HG03135 (cell line): ENCODE data around the gene NEK11.

ENCODE experiments used
- ATAC-seq: cut with Tn5 transposase; IDR thresholded peaks from one replicate; pipeline ENCODE4 v1.9.1; 2021; ENCODE audit warnings: mild to moderate bottlenecking, moderate library complexity; ENCODE audit not compliant: unreplicated experiment

NEK11 gene

DNA sequence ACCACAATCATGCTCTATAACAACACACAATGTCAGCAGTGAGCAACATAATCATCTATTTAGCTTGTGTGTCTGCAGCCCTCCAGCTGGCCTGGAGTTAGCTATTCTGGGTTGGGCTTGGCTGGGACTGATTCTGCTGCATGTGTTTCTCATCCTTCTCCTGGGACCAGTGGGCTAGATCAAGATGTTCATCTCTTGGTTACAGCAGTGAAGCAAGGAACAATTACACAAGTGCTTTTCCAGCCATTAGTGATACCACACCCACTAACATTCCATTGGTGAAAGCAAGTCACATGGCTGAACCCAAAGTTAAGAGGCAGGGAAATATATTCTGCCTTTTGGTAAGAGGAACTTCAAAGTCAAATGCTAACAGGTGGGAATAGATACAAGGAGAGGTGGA, 369.5 kb downstream of the NEK11 start:
- no peak for ATAC-seq

DNA sequence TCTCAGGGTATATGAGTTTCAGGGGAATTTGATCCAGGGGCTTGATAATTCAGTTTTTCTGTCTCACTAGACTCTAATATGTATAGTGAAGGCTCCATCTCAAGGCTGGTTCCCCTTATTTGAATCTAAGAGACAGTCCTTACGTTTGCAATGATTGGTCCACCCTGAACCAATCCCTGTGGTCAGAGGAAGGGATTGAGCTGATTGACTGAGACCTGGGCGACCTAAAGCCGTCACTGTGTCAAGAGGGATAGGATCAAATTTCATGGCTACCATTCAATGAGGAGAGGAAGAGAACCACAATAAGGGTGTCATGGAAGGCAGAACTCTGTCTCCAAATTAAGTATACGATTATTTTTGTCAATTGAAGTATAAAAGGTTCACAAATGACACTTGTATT, 371.2 kb downstream of the NEK11 start:
- no peak for ATAC-seq
